NCI-H2171 (cell line): ENCODE results near the gene KRT86.
"Not testable (repeated sequence)": the region's sequence is repeated elsewhere in the genome, so short reads cannot be mapped to it uniquely, and the experiment has no call there.

Experiments
- DNase-seq: peaks from one replicate; lab custom pipeline; 2025; lab: John Stamatoyannopoulos, UW

The KRT86 gene

GRCh38 chr12:52267699-52268098, 6.7 kb upstream of the KRT86 start:
- DNase-seq = no peak

- no peak for DNase-seq
Observed at GRCh38 chr12:52268212-52268611, 6.2 kb upstream of the KRT86 start.

GRCh38 chr12:52270541-52271070, 3.8 kb upstream of the KRT86 start:
- no peak for DNase-seq

GRCh38 chr12:52271158-52271557, 3.3 kb upstream of the KRT86 start:
- no peak for DNase-seq

GRCh38 chr12:52275686-52276085, 1.2 kb downstream of the KRT86 start:
- DNase-seq = no peak

- DNase-seq = no peak
Observed at GRCh38 chr12:52277486-52278245, 3.2 kb downstream of the KRT86 start.

GRCh38 chr12:52278575-52279421, 4.4 kb downstream of the KRT86 start:
- DNase-seq = peak; percentile 28

- DNase-seq = no peak
Observed at GRCh38 chr12:52279422-52280318, 5.2 kb downstream of the KRT86 start.

- DNase-seq = no peak
Observed at GRCh38 chr12:52280319-52280795, 5.9 kb downstream of the KRT86 start.

- no peak for DNase-seq
Observed at GRCh38 chr12:52280796-52281560, 6.5 kb downstream of the KRT86 start.

- DNase-seq = no peak
Observed at GRCh38 chr12:52284562-52285171, 10.2 kb downstream of the KRT86 start.

GRCh38 chr12:52285172-52285745, 10.8 kb downstream of the KRT86 start:
- no peak for DNase-seq

GRCh38 chr12:52285851-52286530, 11.5 kb downstream of the KRT86 start:
- DNase-seq = no peak

GRCh38 chr12:52286857-52287785, 12.7 kb downstream of the KRT86 start:
- not testable (repeated sequence) for DNase-seq

GRCh38 chr12:52287816-52288805, 13.7 kb downstream of the KRT86 start:
- DNase-seq = not testable (repeated sequence)

GRCh38 chr12:52290483-52291134, 16.2 kb downstream of the KRT86 start:
- peak; percentile 18 for DNase-seq
